ENCODE results near the gene MGLL.

The MGLL gene

GRCh38 chr3:127772273-127772672 is 50.0 kb downstream of the MGLL start:
- no peak for DNase-seq

- DNase-seq, result no peak
Measured at GRCh38 chr3:127771746-127772145, 50.6 kb downstream of the MGLL start.

GRCh38 chr3:127770671-127771355 is 51.5 kb downstream of the MGLL start:
- DNase-seq, result no peak

GRCh38 chr3:127769284-127770081 is 52.8 kb downstream of the MGLL start:
- DNase-seq, result no peak

- peak; percentile 98 for DNase-seq
Measured at GRCh38 chr3:127768346-127769008, 53.8 kb downstream of the MGLL start.

- DNase-seq, result no peak
Measured at GRCh38 chr3:127767126-127767525, 55.2 kb downstream of the MGLL start.

- no peak for DNase-seq
Measured at GRCh38 chr3:127765735-127766134, 56.6 kb downstream of the MGLL start.

- DNase-seq, result peak; percentile 81
Measured at GRCh38 chr3:127764841-127765362, 57.4 kb downstream of the MGLL start.

- no peak for DNase-seq
Measured at GRCh38 chr3:127764301-127764700, 58.0 kb downstream of the MGLL start.

- no peak for DNase-seq
Measured at GRCh38 chr3:127763816-127764215, 58.5 kb downstream of the MGLL start.

GRCh38 chr3:127763337-127763736 is 59.0 kb downstream of the MGLL start:
- DNase-seq, result no peak

GRCh38 chr3:127762787-127763105 is 59.6 kb downstream of the MGLL start:
- no peak for DNase-seq

- no peak for DNase-seq
Measured at GRCh38 chr3:127762077-127762786, 60.1 kb downstream of the MGLL start.

GRCh38 chr3:127761441-127761801 is 60.9 kb downstream of the MGLL start:
- no peak for DNase-seq

- no peak for DNase-seq
Measured at GRCh38 chr3:127760791-127761440, 61.4 kb downstream of the MGLL start.

- DNase-seq, result no peak
Measured at GRCh38 chr3:127760361-127760760, 62.0 kb downstream of the MGLL start.

GRCh38 chr3:127759826-127760225 is 62.5 kb downstream of the MGLL start:
- no peak for DNase-seq

- DNase-seq, result no peak
Measured at GRCh38 chr3:127758013-127758412, 64.3 kb downstream of the MGLL start.

- DNase-seq, result no peak
Measured at GRCh38 chr3:127755305-127755681, 67.0 kb downstream of the MGLL start.

GRCh38 chr3:127754411-127755304 is 67.7 kb downstream of the MGLL start:
- DNase-seq, result no peak

GRCh38 chr3:127753898-127754410 is 68.4 kb downstream of the MGLL start:
- DNase-seq, result no peak

Measured in fibroblast of skin of scalp (primary cell).